ENCODE measurements around the gene ACTN1. TPM values are rescaled to one million over a fixed set of nuclear protein-coding genes. Genes with fewer than 3 reads are reported as not detected.

ACTN1 gene
- total and polyA plus RNA-seq, 10 of the 15 experiments (the other 5 are each of a cell fraction or from before 2014, with no cell fraction given) = 0.14 to 39.4 (median 2.6) TPM

DNA sequence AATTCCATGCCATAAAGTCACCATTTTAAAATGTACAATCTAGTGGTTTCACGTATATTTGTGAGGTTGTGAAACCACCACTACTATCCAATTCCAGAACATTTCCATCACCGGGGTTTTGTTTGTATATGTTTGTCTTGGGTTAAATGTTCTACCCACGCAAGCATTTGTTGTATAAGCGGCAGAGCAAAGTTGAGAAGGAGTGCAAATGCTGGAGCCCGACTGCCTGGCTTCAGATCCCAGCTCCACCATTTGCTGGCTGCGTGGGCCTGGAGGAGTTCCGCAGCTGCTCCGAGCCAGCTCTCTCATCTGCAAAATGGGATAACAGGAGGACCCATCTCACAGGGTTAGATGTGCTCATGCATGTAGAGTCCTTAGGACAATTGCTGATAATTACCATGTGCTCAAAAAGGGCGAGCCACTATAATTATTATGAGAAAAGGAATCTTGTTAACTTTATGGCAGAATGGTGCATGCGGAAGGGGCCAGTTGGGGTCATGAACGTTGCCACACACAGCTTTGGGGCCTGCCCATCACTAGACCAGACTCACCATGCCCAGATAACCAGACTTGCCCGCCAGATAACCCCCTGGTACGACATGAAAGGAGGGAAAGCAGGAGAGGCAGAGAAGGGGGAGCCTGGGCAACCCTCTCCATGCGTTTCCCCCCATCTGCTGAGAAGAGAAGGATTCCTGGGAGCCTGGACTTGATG lies 6.4 kb downstream of the ACTN1 start:
- no peak overlapping the region for H3K27ac ChIP-seq (ENCODE audit: control insufficient read depth, insufficient read depth)
- in situ Hi-C loops (cut with MboI) = no loop called here
- no peaks in the 10 kb centered on the region for H3K27me3 ChIP-seq (replicated peaks in 1 of 2; ENCODE audit: control insufficient read depth in 2 of 2, insufficient read depth in 2 of 2, low read length in 1 of 2)
- H2AFZ ChIP-seq (ENCODE audit: control insufficient read depth, low read depth, low read length) = no peak overlapping the region
- RAD21 ChIA-PET (ENCODE audit: unreplicated experiment) = no interaction called here
- no peak overlapping the region for H3K9ac ChIP-seq (ENCODE audit: control insufficient read depth, insufficient read depth, low read length)
- DNase-seq (ENCODE audit: low read depth, low spot score) = no peak
- no peaks in the 10 kb centered on the region; the same call in 1 of the 2 replicates for H3K4me1 ChIP-seq (ENCODE audit: control insufficient read depth, insufficient read depth, low read length)
- ATAC-seq = no peak
- WGBS (ENCODE audit: insufficient coverage, insufficient replicate concordance, low lambda C conversion rate, missing lambda C conversion rate) = 68% methylated on average over 13 of the region's 14 CpGs
- no peak overlapping the region for H3K4me3 ChIP-seq
- H3K9me3 ChIP-seq (replicated peaks; ENCODE audit: control insufficient read depth, insufficient read depth, low read length) = peaks cover 11% of the 10 kb centered on the region; the same call in 2 of the 3 replicates
- no peak for FAIRE-seq
- no peak overlapping the region for H3K4me2 ChIP-seq (ENCODE audit: control insufficient read depth, insufficient read depth)
- CTCF ChIA-PET = no interaction called here
- SMC1A ChIA-PET (ENCODE audit: uncharacterized antibody, unreplicated experiment) = no interaction called here
- H3K36me3 ChIP-seq (ENCODE audit: control insufficient read depth in 2 of 2, insufficient read depth in 2 of 2, low read length in 1 of 2) = no peaks in the 10 kb centered on the region; a peak in 1 of 4 replicates
- BruUV-seq (replicated peaks) = no TSS peak
- no peaks in the 10 kb centered on the region; the same call in 1 of the 2 replicates for H3K79me2 ChIP-seq (ENCODE audit: control insufficient read depth, insufficient read depth, low read length)
- POLR2A ChIA-PET = no interaction called here
- H4K20me1 ChIP-seq (ENCODE audit: control insufficient read depth, insufficient read depth) = no peaks in the 10 kb centered on the region
- intact Hi-C loops (cut with micrococcal nuclease; ENCODE audit: unreplicated experiment) = no loop called here
- TF ChIP-seq, protein P1, sequence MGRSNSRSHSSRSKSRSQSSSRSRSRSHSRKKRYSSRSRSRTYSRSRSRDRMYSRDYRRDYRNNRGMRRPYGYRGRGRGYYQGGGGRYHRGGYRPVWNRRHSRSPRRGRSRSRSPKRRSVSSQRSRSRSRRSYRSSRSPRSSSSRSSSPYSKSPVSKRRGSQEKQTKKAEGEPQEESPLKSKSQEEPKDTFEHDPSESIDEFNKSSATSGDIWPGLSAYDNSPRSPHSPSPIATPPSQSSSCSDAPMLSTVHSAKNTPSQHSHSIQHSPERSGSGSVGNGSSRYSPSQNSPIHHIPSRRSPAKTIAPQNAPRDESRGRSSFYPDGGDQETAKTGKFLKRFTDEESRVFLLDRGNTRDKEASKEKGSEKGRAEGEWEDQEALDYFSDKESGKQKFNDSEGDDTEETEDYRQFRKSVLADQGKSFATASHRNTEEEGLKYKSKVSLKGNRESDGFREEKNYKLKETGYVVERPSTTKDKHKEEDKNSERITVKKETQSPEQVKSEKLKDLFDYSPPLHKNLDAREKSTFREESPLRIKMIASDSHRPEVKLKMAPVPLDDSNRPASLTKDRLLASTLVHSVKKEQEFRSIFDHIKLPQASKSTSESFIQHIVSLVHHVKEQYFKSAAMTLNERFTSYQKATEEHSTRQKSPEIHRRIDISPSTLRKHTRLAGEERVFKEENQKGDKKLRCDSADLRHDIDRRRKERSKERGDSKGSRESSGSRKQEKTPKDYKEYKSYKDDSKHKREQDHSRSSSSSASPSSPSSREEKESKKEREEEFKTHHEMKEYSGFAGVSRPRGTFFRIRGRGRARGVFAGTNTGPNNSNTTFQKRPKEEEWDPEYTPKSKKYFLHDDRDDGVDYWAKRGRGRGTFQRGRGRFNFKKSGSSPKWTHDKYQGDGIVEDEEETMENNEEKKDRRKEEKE (IDR thresholded peaks at IDR 0.05) = no peak
- TF ChIP-seq, protein P2, sequence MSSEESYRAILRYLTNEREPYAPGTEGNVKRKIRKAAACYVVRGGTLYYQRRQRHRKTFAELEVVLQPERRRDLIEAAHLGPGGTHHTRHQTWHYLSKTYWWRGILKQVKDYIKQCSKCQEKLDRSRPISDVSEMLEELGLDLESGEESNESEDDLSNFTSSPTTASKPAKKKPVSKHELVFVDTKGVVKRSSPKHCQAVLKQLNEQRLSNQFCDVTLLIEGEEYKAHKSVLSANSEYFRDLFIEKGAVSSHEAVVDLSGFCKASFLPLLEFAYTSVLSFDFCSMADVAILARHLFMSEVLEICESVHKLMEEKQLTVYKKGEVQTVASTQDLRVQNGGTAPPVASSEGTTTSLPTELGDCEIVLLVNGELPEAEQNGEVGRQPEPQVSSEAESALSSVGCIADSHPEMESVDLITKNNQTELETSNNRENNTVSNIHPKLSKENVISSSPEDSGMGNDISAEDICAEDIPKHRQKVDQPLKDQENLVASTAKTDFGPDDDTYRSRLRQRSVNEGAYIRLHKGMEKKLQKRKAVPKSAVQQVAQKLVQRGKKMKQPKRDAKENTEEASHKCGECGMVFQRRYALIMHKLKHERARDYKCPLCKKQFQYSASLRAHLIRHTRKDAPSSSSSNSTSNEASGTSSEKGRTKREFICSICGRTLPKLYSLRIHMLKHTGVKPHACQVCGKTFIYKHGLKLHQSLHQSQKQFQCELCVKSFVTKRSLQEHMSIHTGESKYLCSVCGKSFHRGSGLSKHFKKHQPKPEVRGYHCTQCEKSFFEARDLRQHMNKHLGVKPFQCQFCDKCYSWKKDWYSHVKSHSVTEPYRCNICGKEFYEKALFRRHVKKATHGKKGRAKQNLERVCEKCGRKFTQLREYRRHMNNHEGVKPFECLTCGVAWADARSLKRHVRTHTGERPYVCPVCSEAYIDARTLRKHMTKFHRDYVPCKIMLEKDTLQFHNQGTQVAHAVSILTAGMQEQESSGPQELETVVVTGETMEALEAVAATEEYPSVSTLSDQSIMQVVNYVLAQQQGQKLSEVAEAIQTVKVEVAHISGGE (CRISPR knock-in tag; IDR thresholded peaks at IDR 0.05) = no peak
- TF ChIP-seq HDGF (IDR thresholded peaks at IDR 0.05) = no peak
- TF ChIP-seq, protein P3, sequence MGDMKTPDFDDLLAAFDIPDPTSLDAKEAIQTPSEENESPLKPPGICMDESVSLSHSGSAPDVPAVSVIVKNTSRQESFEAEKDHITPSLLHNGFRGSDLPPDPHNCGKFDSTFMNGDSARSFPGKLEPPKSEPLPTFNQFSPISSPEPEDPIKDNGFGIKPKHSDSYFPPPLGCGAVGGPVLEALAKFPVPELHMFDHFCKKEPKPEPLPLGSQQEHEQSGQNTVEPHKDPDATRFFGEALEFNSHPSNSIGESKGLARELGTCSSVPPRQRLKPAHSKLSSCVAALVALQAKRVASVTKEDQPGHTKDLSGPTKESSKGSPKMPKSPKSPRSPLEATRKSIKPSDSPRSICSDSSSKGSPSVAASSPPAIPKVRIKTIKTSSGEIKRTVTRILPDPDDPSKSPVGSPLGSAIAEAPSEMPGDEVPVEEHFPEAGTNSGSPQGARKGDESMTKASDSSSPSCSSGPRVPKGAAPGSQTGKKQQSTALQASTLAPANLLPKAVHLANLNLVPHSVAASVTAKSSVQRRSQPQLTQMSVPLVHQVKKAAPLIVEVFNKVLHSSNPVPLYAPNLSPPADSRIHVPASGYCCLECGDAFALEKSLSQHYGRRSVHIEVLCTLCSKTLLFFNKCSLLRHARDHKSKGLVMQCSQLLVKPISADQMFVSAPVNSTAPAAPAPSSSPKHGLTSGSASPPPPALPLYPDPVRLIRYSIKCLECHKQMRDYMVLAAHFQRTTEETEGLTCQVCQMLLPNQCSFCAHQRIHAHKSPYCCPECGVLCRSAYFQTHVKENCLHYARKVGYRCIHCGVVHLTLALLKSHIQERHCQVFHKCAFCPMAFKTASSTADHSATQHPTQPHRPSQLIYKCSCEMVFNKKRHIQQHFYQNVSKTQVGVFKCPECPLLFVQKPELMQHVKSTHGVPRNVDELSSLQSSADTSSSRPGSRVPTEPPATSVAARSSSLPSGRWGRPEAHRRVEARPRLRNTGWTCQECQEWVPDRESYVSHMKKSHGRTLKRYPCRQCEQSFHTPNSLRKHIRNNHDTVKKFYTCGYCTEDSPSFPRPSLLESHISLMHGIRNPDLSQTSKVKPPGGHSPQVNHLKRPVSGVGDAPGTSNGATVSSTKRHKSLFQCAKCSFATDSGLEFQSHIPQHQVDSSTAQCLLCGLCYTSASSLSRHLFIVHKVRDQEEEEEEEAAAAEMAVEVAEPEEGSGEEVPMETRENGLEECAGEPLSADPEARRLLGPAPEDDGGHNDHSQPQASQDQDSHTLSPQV (IDR thresholded peaks at IDR 0.05) = no peak
- TF ChIP-seq, protein P4, sequence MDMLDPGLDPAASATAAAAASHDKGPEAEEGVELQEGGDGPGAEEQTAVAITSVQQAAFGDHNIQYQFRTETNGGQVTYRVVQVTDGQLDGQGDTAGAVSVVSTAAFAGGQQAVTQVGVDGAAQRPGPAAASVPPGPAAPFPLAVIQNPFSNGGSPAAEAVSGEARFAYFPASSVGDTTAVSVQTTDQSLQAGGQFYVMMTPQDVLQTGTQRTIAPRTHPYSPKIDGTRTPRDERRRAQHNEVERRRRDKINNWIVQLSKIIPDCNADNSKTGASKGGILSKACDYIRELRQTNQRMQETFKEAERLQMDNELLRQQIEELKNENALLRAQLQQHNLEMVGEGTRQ (IDR thresholded peaks at IDR 0.05; ENCODE audit: borderline replicate concordance, low read depth, low read length) = no peak
- TF ChIP-seq CEBPB (IDR thresholded peaks at IDR 0.05; ENCODE audit: borderline replicate concordance in 1 of 2, low read depth in 2 of 2, low read length in 2 of 2) = no peak
- TF ChIP-seq, protein P5, sequence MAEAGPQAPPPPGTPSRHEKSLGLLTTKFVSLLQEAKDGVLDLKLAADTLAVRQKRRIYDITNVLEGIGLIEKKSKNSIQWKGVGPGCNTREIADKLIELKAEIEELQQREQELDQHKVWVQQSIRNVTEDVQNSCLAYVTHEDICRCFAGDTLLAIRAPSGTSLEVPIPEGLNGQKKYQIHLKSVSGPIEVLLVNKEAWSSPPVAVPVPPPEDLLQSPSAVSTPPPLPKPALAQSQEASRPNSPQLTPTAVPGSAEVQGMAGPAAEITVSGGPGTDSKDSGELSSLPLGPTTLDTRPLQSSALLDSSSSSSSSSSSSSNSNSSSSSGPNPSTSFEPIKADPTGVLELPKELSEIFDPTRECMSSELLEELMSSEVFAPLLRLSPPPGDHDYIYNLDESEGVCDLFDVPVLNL (IDR thresholded peaks at IDR 0.05; ENCODE audit: low read depth, low read length) = no peak
- TF ChIP-seq FOXM1 (IDR thresholded peaks at IDR 0.05; ENCODE audit: low read depth, low read length) = no peak

All from GM12878 (cell line).